ENCODE measurements around the gene CDS2.

CDS2 gene

GRCh38 chr20:5153152-5153467, 26.3 kb downstream of the CDS2 start:
- ChIA-PET POLR2A (interaction anchor here (1.8 kb wide), 1 partner anchor 26 kb away, joined by 9 read pairs; the partner anchor contains the start of gene CDS2), CTCF (interaction anchor here (0.5 to 1.2 kb wide), 3 partner anchors 37 to 412 kb away, joined by 3 to 4 read pairs (median 3); no protein-coding TSS in a partner anchor)
- no peak overlapping the region for H3K4me3 ChIP-seq (ENCODE audit: low read depth, low read length)
- TF ChIP-seq ZSCAN5A (tag by site-specific recombination; IDR thresholded peaks at IDR 0.05) (no peak), BCL11A (tag by site-specific recombination; IDR thresholded peaks at IDR 0.05; ENCODE audit: low read depth) (no peak), ZSCAN23 (tag by site-specific recombination; IDR thresholded peaks at IDR 0.05) (no peak), ZSCAN16 (tag by site-specific recombination; IDR thresholded peaks at IDR 0.05) (no peak), ZNF654 (tag by site-specific recombination; IDR thresholded peaks at IDR 0.05; ENCODE audit: low read depth) (no peak), ZNF571 (tag by site-specific recombination; IDR thresholded peaks at IDR 0.05) (no peak), ZBTB1 (tag by site-specific recombination; IDR thresholded peaks at IDR 0.05) (no peak), ZNF112 (tag by site-specific recombination; IDR thresholded peaks at IDR 0.05) (no peak), TRIM28 (IDR thresholded peaks at IDR 0.05; ENCODE audit: borderline replicate concordance, low read length) (no peak), ZNF629 (tag by site-specific recombination; IDR thresholded peaks at IDR 0.05) (no peak), ZNF433 (tag by site-specific recombination; IDR thresholded peaks at IDR 0.05; ENCODE audit: low read depth) (no peak), ZNF76 (tag by site-specific recombination; IDR thresholded peaks at IDR 0.05; ENCODE audit: borderline replicate concordance, low read depth) (no peak), ZNF223 (tag by site-specific recombination; IDR thresholded peaks at IDR 0.05) (no peak), ZNF155 (tag by site-specific recombination; IDR thresholded peaks at IDR 0.05) (no peak), SP7 (tag by site-specific recombination; IDR thresholded peaks at IDR 0.05) (no peak)
- no peak overlapping the region for H3K27ac ChIP-seq (ENCODE audit: extremely low read depth, low read depth, low read length)
- H3K9me3 ChIP-seq (ENCODE audit: control insufficient read depth, insufficient read depth, low read depth, low read length): no peaks in the 10 kb centered on the region
- no peaks in the 10 kb centered on the region; a peak in 1 of 3 replicates for H3K36me3 ChIP-seq (ENCODE audit: control insufficient read depth in 2 of 2, insufficient read depth in 1 of 2, low read length in 2 of 2)
- H3K4me1 ChIP-seq (ENCODE audit: control insufficient read depth, insufficient read depth, low read length): peaks cover 14% of the 10 kb centered on the region

GRCh38 chr20:5153612-5154542, 27.1 kb downstream of the CDS2 start:
- H3K27ac ChIP-seq (ENCODE audit: extremely low read depth, low read depth, low read length): no peak overlapping the region
- H3K36me3 ChIP-seq (ENCODE audit: control insufficient read depth in 2 of 2, insufficient read depth in 1 of 2, low read length in 2 of 2): no peaks in the 10 kb centered on the region; a peak in 1 of 3 replicates
- ChIA-PET POLR2A (interaction anchor here (0.6 to 1.8 kb wide), 2 partner anchors 20 to 27 kb away, joined by 3 to 9 read pairs; partner anchors contain the start of gene CDS2), CTCF (interaction anchor here (0.5 to 2.0 kb wide), 6 partner anchors 11 to 428 kb away, joined by 3 to 9 read pairs (median 4); partner anchors contain the start of gene CDS2)
- peaks cover 9% of the 10 kb centered on the region; the same call in 1 of the 2 replicates for H3K4me1 ChIP-seq (ENCODE audit: control insufficient read depth, insufficient read depth, low read length)
- H3K9me3 ChIP-seq (ENCODE audit: control insufficient read depth, insufficient read depth, low read depth, low read length): no peaks in the 10 kb centered on the region
- H3K4me3 ChIP-seq (ENCODE audit: low read depth, low read length): no peak overlapping the region
- TF ChIP-seq ZNF169 (tag by site-specific recombination; IDR thresholded peaks at IDR 0.05): no peak
- no peak for TF ChIP-seq ZNF585B (tag by site-specific recombination; IDR thresholded peaks at IDR 0.05)
- no peak for TF ChIP-seq EGR2 (tag by site-specific recombination; IDR thresholded peaks at IDR 0.05; ENCODE audit: low read depth)
- no peak for TF ChIP-seq ZNF624 (tag by site-specific recombination; IDR thresholded peaks at IDR 0.05)
- TF ChIP-seq PATZ1 (tag by site-specific recombination; IDR thresholded peaks at IDR 0.05): no peak
- TF ChIP-seq TRIM28 (IDR thresholded peaks at IDR 0.05; ENCODE audit: borderline replicate concordance, low read length): no peak
- no peak for TF ChIP-seq ZNF121 (tag by site-specific recombination; IDR thresholded peaks at IDR 0.05)
- TF ChIP-seq ZNF362 (tag by site-specific recombination; IDR thresholded peaks at IDR 0.05): no peak
- no peak for TF ChIP-seq RBAK (tag by site-specific recombination; IDR thresholded peaks at IDR 0.05)
- no peak for TF ChIP-seq ZBTB49 (tag by site-specific recombination; IDR thresholded peaks at IDR 0.05; ENCODE audit: low read depth)
- TF ChIP-seq ZNF391 (tag by site-specific recombination; IDR thresholded peaks at IDR 0.05; ENCODE audit: borderline replicate concordance, low read depth): no peak
- no peak for TF ChIP-seq ZNF830 (tag by site-specific recombination; IDR thresholded peaks at IDR 0.05; ENCODE audit: low read depth)

All from HEK293 (cell line).